Measurements from ENCODE around the gene BTBD2.
"Not testable (repeated sequence)": the region's sequence is repeated elsewhere in the genome, so short reads cannot be mapped to it uniquely, and the experiment has no call there.

Gene BTBD2

GRCh38 chr19:2014131-2014571 lies 1.4 kb downstream of the BTBD2 start:
- DNase-seq (ENCODE audit: low read depth in 2 of 2), result no peak

GRCh38 chr19:2013683-2013961 lies 1.9 kb downstream of the BTBD2 start:
- no peak for DNase-seq (ENCODE audit: low read depth in 2 of 2)

- no peak for DNase-seq (ENCODE audit: low read depth in 2 of 2)
Measured at GRCh38 chr19:2012941-2013682, 2.4 kb downstream of the BTBD2 start.

GRCh38 chr19:2011169-2011568 lies 4.3 kb downstream of the BTBD2 start:
- DNase-seq (ENCODE audit: low read depth in 2 of 2), result no peak

GRCh38 chr19:2010135-2010668 lies 5.3 kb downstream of the BTBD2 start:
- no peak for DNase-seq (ENCODE audit: low read depth in 2 of 2)

GRCh38 chr19:2003874-2004273 lies 11.6 kb downstream of the BTBD2 start:
- DNase-seq (ENCODE audit: low read depth in 2 of 2), result no peak

- DNase-seq (ENCODE audit: low read depth in 2 of 2), result no peak
Measured at GRCh38 chr19:1999856-2000515, 15.5 kb downstream of the BTBD2 start.

- DNase-seq (ENCODE audit: low read depth in 2 of 2), result no peak
Measured at GRCh38 chr19:1998712-1999708, 16.5 kb downstream of the BTBD2 start.

- no peak for DNase-seq (ENCODE audit: low read depth in 2 of 2)
Measured at GRCh38 chr19:1997353-1998233, 17.9 kb downstream of the BTBD2 start.

- peak in 1 of 2 donors; percentile 22 for DNase-seq (ENCODE audit: low read depth in 2 of 2)
Measured at GRCh38 chr19:1992759-1993260, 22.7 kb downstream of the BTBD2 start.

- no peak for DNase-seq (ENCODE audit: low read depth in 2 of 2)
Measured at GRCh38 chr19:1991018-1991913, 24.2 kb downstream of the BTBD2 start.

- DNase-seq (ENCODE audit: low read depth in 2 of 2), result no peak
Measured at GRCh38 chr19:1990230-1991017, 25.1 kb downstream of the BTBD2 start.

GRCh38 chr19:1989513-1990229 lies 25.8 kb downstream of the BTBD2 start:
- no peak for DNase-seq (ENCODE audit: low read depth in 2 of 2)

- DNase-seq (ENCODE audit: low read depth in 2 of 2), result not testable (repeated sequence)
Measured at GRCh38 chr19:1988464-1988863, 27.1 kb downstream of the BTBD2 start.

GRCh38 chr19:1987197-1988187 lies 28.0 kb downstream of the BTBD2 start:
- DNase-seq (ENCODE audit: low read depth in 2 of 2), result no peak

GRCh38 chr19:1986357-1987162 lies 29.0 kb downstream of the BTBD2 start:
- DNase-seq (ENCODE audit: low read depth in 2 of 2), result no peak
